Prostate gland (tissue), 2 donors: ENCODE data around the gene ZNRF2.
A peak's percentile ranks its signal among the peaks of the same experiment; 100 is the strongest.

Source experiments
- POLR2A ChIP-seq: fragments of 450-650 bp; IDR thresholded peaks from one replicate; pipeline ENCODE4 v1.6.1; 2016; ENCODE audit warnings: antibody characterized with exemption, mild to moderate bottlenecking
- POLR2AphosphoS5 ChIP-seq: sonication (generic); formaldehyde crosslinking; IDR thresholded peaks from one replicate; pipeline ENCODE4 v1.6.1; 2017; ENCODE audit warnings: antibody characterized with exemption
- TF ChIP-seq, protein P1 (sequence below), 4 experiments: fragments of 200-600 bp in 2 of 4; fragments of 450-650 bp in 2 of 4; sonication (generic) in 2 of 4; IDR thresholded peaks; 1 replicate in 3 of 4; 2 replicates in 1 of 4; pipeline ENCODE4 v1.5.1; 2016 to 2019; ENCODE audit warnings: antibody characterized with exemption in 4 of 4, mild to moderate bottlenecking in 2 of 4, moderate library complexity in 2 of 4

DNA sequence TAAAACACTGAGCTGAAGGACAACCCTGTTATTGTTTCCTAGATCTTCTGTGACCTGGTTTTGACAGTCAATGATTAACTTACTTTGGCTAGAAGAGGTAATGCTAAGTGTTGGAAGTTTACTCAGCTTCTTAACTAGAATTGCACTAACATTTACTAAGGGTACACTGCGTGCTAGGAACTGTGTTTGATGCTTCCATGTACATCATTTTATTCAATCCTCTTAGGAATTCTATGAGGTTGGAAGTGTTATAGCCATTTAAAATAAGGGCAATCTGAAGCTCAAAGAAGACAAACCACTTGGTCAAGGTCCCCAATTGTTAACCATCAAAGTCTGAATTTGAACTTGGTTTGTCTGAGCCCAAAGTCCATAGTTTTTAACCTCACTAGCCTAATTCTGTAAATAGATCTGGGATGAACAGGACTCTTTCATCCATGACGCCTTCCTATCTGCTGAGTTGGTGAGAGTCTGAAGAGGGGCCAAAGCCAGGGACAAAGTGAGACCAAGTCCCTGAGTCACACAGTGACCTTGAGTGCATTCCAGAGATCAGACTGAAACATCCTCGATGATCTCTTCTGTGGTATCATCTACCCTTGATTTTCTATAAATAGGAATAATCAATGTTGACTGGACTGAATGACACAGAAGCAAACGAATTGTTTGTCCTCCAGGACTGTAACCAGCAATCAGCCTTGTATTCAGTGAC is 29.2 kb upstream of the ZNRF2 start:
- TF ChIP-seq, protein P1, sequence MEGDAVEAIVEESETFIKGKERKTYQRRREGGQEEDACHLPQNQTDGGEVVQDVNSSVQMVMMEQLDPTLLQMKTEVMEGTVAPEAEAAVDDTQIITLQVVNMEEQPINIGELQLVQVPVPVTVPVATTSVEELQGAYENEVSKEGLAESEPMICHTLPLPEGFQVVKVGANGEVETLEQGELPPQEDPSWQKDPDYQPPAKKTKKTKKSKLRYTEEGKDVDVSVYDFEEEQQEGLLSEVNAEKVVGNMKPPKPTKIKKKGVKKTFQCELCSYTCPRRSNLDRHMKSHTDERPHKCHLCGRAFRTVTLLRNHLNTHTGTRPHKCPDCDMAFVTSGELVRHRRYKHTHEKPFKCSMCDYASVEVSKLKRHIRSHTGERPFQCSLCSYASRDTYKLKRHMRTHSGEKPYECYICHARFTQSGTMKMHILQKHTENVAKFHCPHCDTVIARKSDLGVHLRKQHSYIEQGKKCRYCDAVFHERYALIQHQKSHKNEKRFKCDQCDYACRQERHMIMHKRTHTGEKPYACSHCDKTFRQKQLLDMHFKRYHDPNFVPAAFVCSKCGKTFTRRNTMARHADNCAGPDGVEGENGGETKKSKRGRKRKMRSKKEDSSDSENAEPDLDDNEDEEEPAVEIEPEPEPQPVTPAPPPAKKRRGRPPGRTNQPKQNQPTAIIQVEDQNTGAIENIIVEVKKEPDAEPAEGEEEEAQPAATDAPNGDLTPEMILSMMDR (IDR thresholded peaks at IDR 0.05), result no peak
- no peak for TF ChIP-seq POLR2A
- TF ChIP-seq POLR2AphosphoS5, result peak; percentile 68
